HCT116 (cell line): ENCODE results near the gene SLC7A11. TPM values are rescaled to one million over a fixed set of nuclear protein-coding genes. Genes with fewer than 3 reads are reported as not detected.

Source experiments
- ATAC-seq: fragments of 200-7000 bp; cut with Tn5 transposase; 2 replicates; pipeline ENCODE4 v1.9.1; 2020; ENCODE audit warnings: mild to moderate bottlenecking, moderate library complexity
- BruUV-seq: library from RNA; stranded (reverse); fragments of 400-500 nt; replicated peaks from 2 replicates; lab custom pipeline; 2021; lab: Mats Ljungman, UMichigan
- CTCF ChIA-PET: fragments of 300-600 bp; sonication (Branson Sonifier 250); formaldehyde crosslinking; loops from one replicate; lab custom pipeline; 2021; ENCODE audit warnings: antibody characterized with exemption; lab: Charles Lee
- POLR2A ChIA-PET: fragments of 300-600, 350-600 bp; sonication (Branson Sonifier 250); formaldehyde crosslinking; loops from one replicate; lab custom pipeline; 2021; ENCODE audit warnings: antibody characterized with exemption; lab: Charles Lee
- RAD21 ChIA-PET, 2 experiments: fragments of 300-600 bp; sonication (Branson Sonifier 250); formaldehyde crosslinking; loops; one replicate each; lab custom pipeline; 2023; ENCODE audit warnings: low total read pairs in 2 of 2; ENCODE audit not compliant: uncharacterized antibody in 2 of 2, unreplicated experiment in 2 of 2, low non-redundant PET in 1 of 2; lab: Charles Lee
- DNase-seq: peaks from one replicate; pipeline ENCODE4 v3.0.0-alpha.2; 2010; ENCODE audit warnings: low read depth, low spot score
- H2AFZ ChIP-seq: fragments of 200-600 bp; shearing (Covaris generic), sonication (generic); 2 replicates; pipeline ENCODE4 v1.6.1; 2017; ENCODE audit warnings: low read depth, mixed run types, mixed read lengths, antibody characterized with exemption, low read length; ENCODE audit not compliant: poor library complexity, severe bottlenecking
- H3K27ac ChIP-seq: 2 replicates; pipeline ENCODE4 v1.5.1; 2012; ENCODE audit warnings: low read depth, low read length
- H3K27me3 ChIP-seq: fragments of 200-600 bp; sonication (generic); 2 replicates; pipeline ENCODE4 v1.6.1; 2016; ENCODE audit warnings: mixed run types, low read length, mixed read lengths; ENCODE audit not compliant: insufficient read depth
- H3K36me3 ChIP-seq, 2 experiments: fragments of 200-500 bp in 1 of 2; fragments of 200-600 bp in 1 of 2; sonication (Bioruptor generic) in 1 of 2; sonication (generic) in 1 of 2; 2 replicates each; pipeline versions ENCODE4 v1.5.1 to v1.6.1; 2014 to 2016; ENCODE audit warnings: low read length in 2 of 2, inconsistent platforms in 1 of 2, mixed read lengths in 1 of 2, mixed run types in 1 of 2; ENCODE audit not compliant: insufficient read depth in 2 of 2, control insufficient read depth in 1 of 2
- H3K4me1 ChIP-seq, 2 experiments: fragments of 200-600 bp in 1 of 2; sonication (generic) in 1 of 2; 2 replicates each; pipeline versions ENCODE4 v1.5.1 to v1.6.1; 2012 to 2017; ENCODE audit warnings: low read length in 2 of 2, inconsistent platforms in 1 of 2, mild to moderate bottlenecking in 1 of 2, mixed read lengths in 1 of 2, mixed run types in 1 of 2, moderate library complexity in 1 of 2; ENCODE audit not compliant: insufficient read depth in 2 of 2, control insufficient read depth in 1 of 2
- H3K4me2 ChIP-seq: fragments of 200-600 bp; sonication (generic); 2 replicates; pipeline ENCODE4 v1.6.1; 2017; ENCODE audit warnings: mixed run types, low read length, mixed read lengths
- H3K4me3 ChIP-seq, 2 experiments: fragments of 200-600 bp in 1 of 2; sonication (generic) in 1 of 2; replicated peaks in 1 of 2; 2 replicates each; pipeline ENCODE4 v1.5.1; 2011 to 2016; ENCODE audit warnings: low read length in 2 of 2, control low read depth in 1 of 2, low read depth in 1 of 2, mild to moderate bottlenecking in 1 of 2, mixed read lengths in 1 of 2, mixed run types in 1 of 2
- H3K79me2 ChIP-seq: fragments of 200-600 bp; sonication (generic); 2 replicates; pipeline ENCODE4 v1.6.1; 2017; ENCODE audit warnings: mild to moderate bottlenecking, mixed run types, low read length, moderate library complexity, mixed read lengths; ENCODE audit not compliant: insufficient read depth
- H3K9ac ChIP-seq: fragments of 200-600 bp; sonication (generic); 2 replicates; pipeline ENCODE4 v1.6.1; 2016; ENCODE audit warnings: low read length, mixed read lengths
- H3K9me2 ChIP-seq: fragments of 200-600 bp; sonication (generic), shearing (Covaris generic); 2 replicates; pipeline ENCODE4 v1.6.1; 2017; ENCODE audit warnings: mixed run types, mild to moderate bottlenecking, moderate library complexity; ENCODE audit not compliant: insufficient read depth
- H3K9me3 ChIP-seq, 2 experiments: fragments of 200-500 bp in 1 of 2; fragments of 200-600 bp in 1 of 2; sonication (Bioruptor generic) in 1 of 2; sonication (generic) in 1 of 2; 2 replicates each; pipeline ENCODE4 v1.6.1; 2014 to 2017; ENCODE audit warnings: low read length in 2 of 2, mixed read lengths in 2 of 2, inconsistent platforms in 1 of 2, low read depth in 1 of 2, mild to moderate bottlenecking in 1 of 2, mixed run types in 1 of 2, moderate library complexity in 1 of 2; ENCODE audit not compliant: control insufficient read depth in 1 of 2, insufficient read depth in 1 of 2
- H4K20me1 ChIP-seq: fragments of 200-600 bp; sonication (generic), shearing (Covaris generic); 2 replicates; pipeline ENCODE4 v1.6.1; 2017; ENCODE audit warnings: mixed run types, mild to moderate bottlenecking, moderate library complexity; ENCODE audit not compliant: insufficient read depth
- EGR1 ChIP-seq: IDR thresholded peaks from 2 replicates; pipeline ENCODE4 v1.6.1; 2012; ENCODE audit warnings: low read depth
- ELF1 ChIP-seq: IDR thresholded peaks from 2 replicates; pipeline ENCODE4 v1.6.1; 2012; ENCODE audit warnings: low read depth, borderline replicate concordance
- EZH2phosphoT487 ChIP-seq: fragments of 200-600 bp; IDR thresholded peaks from 2 replicates; pipeline ENCODE4 v1.6.1; 2018; ENCODE audit warnings: antibody characterized with exemption, borderline replicate concordance
- JUND ChIP-seq: IDR thresholded peaks from 2 replicates; pipeline ENCODE4 v1.6.1; 2012
- POLR2AphosphoS5 ChIP-seq: IDR thresholded peaks from 2 replicates; pipeline ENCODE4 v1.6.1; 2011; ENCODE audit warnings: mild to moderate bottlenecking, low read depth, low read length, moderate library complexity
- RAD21 ChIP-seq: IDR thresholded peaks from 2 replicates; pipeline ENCODE4 v1.6.1; 2012; ENCODE audit warnings: low read depth, mild to moderate bottlenecking
- ZNF274 ChIP-seq: fragments of 200-500 bp; sonication (Bioruptor generic); IDR thresholded peaks from 2 replicates; pipeline ENCODE4 v1.6.1; 2014; ENCODE audit warnings: mild to moderate bottlenecking, low read depth, low read length, inconsistent platforms
- intact Hi-C: fragments of 100-400 bp; cut with micrococcal nuclease; formaldehyde crosslinking; loops from 2 replicates; pipeline ENCODE4 v1.10.0; 2022
- total RNA-seq: library from RNA; stranded (reverse); gene quantifications from one replicate; pipeline ENCODE4 v1.2.1, GENCODE V29; 2021; ENCODE audit not compliant: unreplicated experiment
- TF ChIP-seq, protein P1 (sequence below): IDR thresholded peaks from 2 replicates; pipeline ENCODE4 v1.6.1; 2011; ENCODE audit warnings: mild to moderate bottlenecking, low read length, moderate library complexity; ENCODE audit not compliant: insufficient replicate concordance; ENCODE audit errors: extremely low read depth
- TF ChIP-seq, protein P2 (sequence below): IDR thresholded peaks from 2 replicates; pipeline ENCODE4 v1.6.1; 2012; ENCODE audit warnings: low read depth

Gene SLC7A11
- total RNA-seq, 1 experiment from 2014 or later: 45.8 TPM

DNA sequence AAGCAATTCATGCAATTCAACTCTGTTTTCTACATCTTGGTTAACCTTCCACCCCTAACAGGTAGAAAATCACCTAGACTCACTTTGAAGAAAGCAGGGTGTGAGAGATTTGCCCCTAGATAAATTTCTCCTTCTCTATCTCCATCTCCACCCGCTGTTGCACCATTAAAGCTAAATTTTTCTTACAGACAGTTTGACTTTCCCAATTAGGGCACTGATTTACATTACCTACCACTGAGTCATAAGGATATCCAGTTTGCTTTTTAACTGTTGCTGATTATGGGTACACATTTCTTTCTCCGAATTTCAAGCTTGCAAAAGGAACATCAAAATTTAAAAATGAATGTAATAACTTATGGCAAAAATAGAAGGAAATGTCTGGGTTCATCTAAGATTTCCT, 13.0 kb downstream of the SLC7A11 start:
- ChIA-PET CTCF (no interaction called here), RAD21 (no interaction called here), POLR2A (interaction anchor here (2.9 kb wide), 1 partner anchor 13 kb away, joined by 11 read pairs; the partner anchor contains the start of gene SLC7A11)
- no peak for ATAC-seq
- H3K4me3 ChIP-seq: no peak overlapping the region
- H3K4me2 ChIP-seq: no peak overlapping the region
- no peak for DNase-seq
- BruUV-seq: no TSS peak
- no peaks in the 10 kb centered on the region for H4K20me1 ChIP-seq
- H3K27me3 ChIP-seq: no peaks in the 10 kb centered on the region
- TF ChIP-seq ZNF274 (no peak), RAD21 (no peak), EZH2phosphoT487 (no peak), EGR1 (no peak), JUND (no peak)
- TF ChIP-seq, protein P1, sequence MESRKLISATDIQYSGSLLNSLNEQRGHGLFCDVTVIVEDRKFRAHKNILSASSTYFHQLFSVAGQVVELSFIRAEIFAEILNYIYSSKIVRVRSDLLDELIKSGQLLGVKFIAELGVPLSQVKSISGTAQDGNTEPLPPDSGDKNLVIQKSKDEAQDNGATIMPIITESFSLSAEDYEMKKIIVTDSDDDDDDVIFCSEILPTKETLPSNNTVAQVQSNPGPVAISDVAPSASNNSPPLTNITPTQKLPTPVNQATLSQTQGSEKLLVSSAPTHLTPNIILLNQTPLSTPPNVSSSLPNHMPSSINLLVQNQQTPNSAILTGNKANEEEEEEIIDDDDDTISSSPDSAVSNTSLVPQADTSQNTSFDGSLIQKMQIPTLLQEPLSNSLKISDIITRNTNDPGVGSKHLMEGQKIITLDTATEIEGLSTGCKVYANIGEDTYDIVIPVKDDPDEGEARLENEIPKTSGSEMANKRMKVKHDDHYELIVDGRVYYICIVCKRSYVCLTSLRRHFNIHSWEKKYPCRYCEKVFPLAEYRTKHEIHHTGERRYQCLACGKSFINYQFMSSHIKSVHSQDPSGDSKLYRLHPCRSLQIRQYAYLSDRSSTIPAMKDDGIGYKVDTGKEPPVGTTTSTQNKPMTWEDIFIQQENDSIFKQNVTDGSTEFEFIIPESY: no peak
- no peaks in the 10 kb centered on the region for H3K79me2 ChIP-seq
- H3K9ac ChIP-seq: no peak overlapping the region
- peaks cover 0 to 6% of the 10 kb centered on the region in 2 experiments; a peak in 2 of 4 replicates for H3K4me1 ChIP-seq
- H3K36me3 ChIP-seq: no peaks in the 10 kb centered on the region
- no peak overlapping the region for H3K27ac ChIP-seq
- H2AFZ ChIP-seq: no peak overlapping the region
- H3K9me3 ChIP-seq: no peaks in the 10 kb centered on the region
- H3K9me2 ChIP-seq: no peaks in the 10 kb centered on the region
- intact Hi-C loops: no loop called here

DNA sequence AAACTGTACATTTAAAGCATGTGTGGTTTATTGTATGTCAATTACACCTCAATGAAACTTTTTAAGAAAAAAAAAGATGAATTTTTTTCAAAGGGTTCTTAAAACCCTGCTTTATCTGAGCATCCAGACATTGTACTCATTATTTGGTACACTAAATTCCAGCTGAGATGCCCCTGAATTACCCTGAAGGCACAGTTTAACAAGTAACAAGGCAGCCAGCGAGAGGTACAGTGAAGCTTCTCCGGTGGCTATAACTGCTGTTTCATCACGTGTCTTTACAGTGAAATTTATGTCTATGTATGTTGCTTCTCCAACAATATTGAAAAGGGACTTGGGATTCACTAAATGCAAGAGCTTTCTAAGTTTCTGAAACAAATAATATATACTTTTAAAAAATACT, 15.8 kb downstream of the SLC7A11 start:
- Histone ChIP-seq H2AFZ (no peak overlapping the region), H3K27me3 (no peaks in the 10 kb centered on the region), H3K4me2 (no peak overlapping the region), H3K36me3 (no peaks in the 10 kb centered on the region), H3K79me2 (no peaks in the 10 kb centered on the region), H3K4me1 (peaks cover 0 to 6% of the 10 kb centered on the region in 2 experiments; a peak in 2 of 4 replicates), H3K27ac (no peak overlapping the region), H4K20me1 (no peaks in the 10 kb centered on the region), H3K4me3 (no peak overlapping the region), H3K9ac (no peak overlapping the region), H3K9me3 (no peaks in the 10 kb centered on the region), H3K9me2 (no peaks in the 10 kb centered on the region)
- BruUV-seq: no TSS peak
- RAD21 ChIA-PET: no interaction called here
- DNase-seq: no peak
- intact Hi-C loops: no loop called here
- TF ChIP-seq POLR2AphosphoS5: no peak
- TF ChIP-seq, protein P2, sequence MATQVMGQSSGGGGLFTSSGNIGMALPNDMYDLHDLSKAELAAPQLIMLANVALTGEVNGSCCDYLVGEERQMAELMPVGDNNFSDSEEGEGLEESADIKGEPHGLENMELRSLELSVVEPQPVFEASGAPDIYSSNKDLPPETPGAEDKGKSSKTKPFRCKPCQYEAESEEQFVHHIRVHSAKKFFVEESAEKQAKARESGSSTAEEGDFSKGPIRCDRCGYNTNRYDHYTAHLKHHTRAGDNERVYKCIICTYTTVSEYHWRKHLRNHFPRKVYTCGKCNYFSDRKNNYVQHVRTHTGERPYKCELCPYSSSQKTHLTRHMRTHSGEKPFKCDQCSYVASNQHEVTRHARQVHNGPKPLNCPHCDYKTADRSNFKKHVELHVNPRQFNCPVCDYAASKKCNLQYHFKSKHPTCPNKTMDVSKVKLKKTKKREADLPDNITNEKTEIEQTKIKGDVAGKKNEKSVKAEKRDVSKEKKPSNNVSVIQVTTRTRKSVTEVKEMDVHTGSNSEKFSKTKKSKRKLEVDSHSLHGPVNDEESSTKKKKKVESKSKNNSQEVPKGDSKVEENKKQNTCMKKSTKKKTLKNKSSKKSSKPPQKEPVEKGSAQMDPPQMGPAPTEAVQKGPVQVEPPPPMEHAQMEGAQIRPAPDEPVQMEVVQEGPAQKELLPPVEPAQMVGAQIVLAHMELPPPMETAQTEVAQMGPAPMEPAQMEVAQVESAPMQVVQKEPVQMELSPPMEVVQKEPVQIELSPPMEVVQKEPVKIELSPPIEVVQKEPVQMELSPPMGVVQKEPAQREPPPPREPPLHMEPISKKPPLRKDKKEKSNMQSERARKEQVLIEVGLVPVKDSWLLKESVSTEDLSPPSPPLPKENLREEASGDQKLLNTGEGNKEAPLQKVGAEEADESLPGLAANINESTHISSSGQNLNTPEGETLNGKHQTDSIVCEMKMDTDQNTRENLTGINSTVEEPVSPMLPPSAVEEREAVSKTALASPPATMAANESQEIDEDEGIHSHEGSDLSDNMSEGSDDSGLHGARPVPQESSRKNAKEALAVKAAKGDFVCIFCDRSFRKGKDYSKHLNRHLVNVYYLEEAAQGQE: no peak
- TF ChIP-seq ELF1: no peak
- POLR2A ChIA-PET: no interaction called here
- no peak for ATAC-seq
- CTCF ChIA-PET: no interaction called here
